Medulla oblongata (tissue), 1 donor: Measurements from ENCODE around the gene RNF224.

Experiments
- DNase-seq: peaks from one replicate; pipeline ENCODE4 v3.0.0-alpha.2; 2015; ENCODE audit errors: extremely low spot score

Gene RNF224

DNA sequence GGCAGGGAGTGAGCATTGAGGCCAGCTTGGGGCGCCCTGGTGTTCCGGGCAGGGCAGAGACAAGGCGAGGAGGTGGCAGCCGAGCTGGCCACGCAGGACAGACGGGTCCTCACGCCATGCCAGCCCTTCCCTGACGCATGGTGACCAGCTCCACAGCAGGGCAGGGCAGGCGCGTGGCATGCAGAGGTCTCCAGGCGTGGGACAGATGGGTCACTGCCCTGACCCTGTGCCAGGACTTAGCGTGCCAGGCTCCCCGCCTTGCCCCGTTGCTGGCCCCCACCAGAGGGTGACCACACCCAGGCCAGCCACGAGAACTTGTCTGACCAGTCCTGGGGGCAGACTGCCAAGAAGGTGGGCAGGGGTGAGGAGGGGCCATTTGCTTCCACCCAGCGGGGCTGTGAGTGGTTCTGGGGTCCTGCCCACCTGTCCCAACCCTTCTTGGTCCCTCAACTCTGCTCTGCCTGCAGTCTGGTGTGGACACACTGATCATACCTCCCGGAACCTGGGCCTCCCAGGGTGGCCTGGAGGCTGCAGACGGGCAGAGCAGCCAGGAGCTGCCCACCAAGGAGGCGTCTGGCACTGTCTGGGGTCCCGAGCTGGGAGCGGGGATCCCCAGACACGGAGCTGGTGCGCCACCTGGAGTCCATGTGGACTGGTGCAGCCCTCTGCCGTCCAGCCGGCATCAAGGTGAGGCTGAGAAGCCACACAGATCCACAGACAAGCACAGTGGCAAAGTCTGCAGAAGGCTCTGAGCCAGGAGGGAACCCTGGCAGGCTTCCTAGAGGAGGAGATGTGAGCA, at the start of gene RNF224:
Gene RNF224, plus strand, starts transcription at position 449 of the 799 bp plus-strand sequence. CDS start 834 bp downstream, outside the sequence.
- peak; percentile 71 for DNase-seq

DNA sequence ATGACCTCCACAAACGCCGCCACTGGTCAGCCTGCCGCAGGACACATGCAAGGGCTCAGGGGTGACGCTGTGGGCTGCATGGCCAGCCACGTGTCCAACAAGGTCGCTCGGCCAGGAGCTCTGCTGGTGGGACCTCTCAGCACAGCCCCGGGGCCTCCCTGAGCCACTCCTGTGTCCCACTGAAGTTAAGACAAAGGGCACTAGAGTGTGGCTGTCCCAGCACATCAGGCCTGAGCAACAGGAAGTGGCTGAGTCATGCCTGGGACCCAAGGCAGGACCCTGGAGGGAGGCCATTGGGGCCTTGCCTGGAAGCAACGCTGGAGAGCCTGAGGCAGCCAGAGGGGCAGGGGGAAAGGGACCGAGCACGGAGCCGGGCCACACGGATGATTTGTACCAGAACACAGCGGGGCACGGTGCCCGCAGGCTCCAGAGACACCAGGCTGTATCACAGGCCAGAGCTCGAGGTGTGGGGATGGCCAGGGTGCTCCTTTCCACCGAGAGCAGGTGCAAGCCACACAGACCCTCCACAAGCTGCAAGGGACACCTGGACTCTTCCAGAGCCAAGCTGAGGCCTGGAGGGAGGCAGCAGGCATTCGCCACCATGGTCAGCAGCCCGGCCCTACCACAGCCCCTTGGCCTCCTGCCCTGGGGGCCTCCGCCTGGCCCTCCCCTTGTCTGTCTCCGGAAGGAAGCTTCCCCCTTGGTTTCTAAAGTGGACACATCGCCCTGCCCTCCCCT, 48.9 kb upstream of the RNF224 start:
- no peak for DNase-seq

DNA sequence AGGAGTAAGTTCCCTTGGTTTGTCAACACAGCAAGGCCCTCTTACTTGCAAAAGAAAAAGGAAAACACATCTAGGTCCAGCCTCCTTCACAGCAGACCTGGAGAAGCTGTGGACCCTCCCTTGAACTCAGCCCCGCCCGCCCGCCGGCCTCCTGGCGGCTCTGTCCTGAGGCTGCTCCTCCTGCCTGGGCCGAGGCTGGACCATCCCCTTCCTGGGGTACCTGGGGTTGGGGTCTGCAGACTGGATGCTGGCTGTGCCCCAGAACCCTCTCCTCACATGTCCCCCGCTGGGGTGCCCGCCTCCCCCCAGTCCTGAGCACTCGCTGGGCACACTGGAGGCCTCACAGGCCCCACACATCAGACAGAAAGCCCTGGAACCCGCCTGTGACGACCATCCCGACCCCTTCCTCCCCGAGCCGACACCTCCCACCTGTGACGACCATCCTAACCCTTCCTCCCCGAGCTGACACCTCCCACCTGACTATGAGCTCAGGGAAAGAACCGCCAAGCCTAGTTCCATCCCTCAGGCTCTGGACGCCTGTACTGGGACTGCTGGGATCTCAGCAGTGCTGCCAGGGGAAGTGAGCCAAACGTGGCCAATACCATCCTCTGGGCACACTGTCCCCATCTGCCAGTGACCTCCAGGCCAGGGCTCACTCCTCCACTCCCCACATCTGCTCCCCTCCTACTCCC, 48.2 kb upstream of the RNF224 start:
- DNase-seq = no peak

DNA sequence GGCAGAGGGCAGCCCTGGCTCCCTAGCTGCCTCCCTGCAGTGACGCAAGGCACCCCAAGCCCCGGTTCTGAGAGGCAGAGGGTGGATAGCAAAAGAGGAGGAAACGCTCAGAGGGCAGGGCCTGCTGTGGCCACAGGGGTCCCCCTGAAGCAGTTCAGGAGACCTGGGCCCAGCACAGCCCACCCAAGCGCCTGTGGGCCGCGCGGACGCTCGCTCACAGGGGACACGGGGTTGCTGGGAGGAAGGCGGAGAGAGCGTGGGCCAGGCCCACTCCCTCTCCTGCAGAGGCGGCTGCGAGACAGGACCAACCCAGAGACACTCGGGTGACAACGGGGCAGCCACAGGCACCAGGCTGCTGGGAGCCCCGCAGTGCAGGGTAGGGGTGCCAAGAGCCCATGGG, 47.5 kb upstream of the RNF224 start:
- no peak for DNase-seq

DNA sequence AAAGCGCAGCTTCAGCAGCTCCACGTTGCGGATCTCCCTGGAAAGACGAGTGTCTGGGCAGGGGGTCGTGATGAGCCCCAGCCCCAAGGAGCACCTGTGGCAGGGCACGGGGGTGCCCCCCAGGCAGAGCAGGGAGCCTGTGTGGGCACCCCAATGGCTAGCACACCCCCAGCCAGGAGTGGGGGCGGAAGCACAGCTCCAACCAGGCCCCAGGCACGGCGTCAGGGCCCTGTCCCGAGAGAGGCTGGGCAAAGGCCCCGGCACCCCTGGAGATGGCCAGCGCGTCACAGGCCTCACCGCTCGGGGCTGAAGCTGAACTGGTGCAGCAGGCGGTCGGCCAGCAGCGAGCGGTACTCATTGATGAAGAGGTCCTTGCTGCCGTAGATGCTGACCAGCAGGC, 46.8 kb upstream of the RNF224 start:
- no peak for DNase-seq

DNA sequence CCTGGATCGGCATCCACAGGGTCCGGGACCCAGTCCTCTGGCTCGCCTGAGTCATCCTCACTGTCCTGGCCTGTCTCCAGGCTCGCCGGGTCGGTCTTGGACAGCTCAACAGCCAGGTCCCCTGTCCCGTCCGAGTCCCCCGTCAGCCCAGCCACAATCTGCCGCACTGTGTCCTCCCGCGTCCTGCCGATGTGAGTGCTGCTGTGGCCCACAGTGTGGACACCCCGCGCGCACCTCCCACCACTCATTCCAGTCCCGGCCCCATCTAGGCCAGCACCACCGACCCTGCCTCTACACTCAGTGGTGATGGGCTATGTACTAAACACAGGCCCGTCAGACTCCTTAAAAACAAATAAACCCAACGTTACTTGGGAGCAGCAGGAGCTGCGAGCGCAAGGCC, 45.6 kb upstream of the RNF224 start:
- no peak for DNase-seq

DNA sequence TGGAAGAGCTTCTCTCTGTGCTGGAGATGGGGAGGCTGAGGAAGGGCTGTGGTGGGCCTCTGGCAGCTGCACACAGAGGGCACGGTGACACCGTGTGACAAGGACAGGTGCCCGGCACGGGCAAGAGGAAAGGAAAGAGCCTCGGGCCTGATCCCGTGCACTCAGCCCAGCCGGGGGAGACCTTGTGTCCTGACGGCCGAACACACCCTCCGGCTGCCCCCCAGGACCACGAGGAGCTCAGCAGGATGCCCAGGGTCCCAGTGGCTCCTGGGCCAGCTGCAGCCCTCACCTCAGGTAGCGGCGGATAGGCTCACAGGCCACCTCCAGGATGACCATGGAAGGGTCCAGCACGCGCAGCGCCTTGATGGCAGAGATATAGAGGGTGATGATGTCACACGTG, 44.5 kb upstream of the RNF224 start:
- no peak for DNase-seq

DNA sequence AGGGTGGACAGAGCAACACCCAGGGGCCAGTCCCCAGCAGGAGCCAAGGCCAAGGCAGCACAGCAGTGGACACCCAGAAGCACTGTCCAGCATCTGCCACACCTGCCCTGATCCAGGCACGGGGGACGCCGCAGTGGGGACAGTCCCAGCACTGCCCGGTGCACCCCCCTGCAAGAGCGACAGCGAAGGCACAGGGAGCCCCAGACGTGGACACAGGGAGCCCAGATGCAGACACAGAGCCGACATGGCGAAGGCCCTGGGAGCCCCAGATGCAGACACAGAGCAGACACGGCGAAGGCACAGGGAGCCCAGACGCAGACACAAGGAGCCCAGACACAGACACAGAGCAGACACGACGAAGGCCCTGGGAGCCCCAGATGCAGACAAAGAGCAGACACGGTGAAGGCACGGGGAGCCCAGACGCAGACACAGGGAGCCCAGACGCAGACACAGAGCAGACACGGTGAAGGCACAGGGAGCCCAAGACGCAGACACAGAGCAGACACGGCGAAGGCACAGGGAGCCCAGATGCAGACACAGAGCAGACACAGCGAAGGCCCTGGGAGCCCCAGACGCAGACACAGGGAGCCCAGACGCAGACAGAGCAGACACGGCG, 43.2 kb upstream of the RNF224 start:
- no peak for DNase-seq

DNA sequence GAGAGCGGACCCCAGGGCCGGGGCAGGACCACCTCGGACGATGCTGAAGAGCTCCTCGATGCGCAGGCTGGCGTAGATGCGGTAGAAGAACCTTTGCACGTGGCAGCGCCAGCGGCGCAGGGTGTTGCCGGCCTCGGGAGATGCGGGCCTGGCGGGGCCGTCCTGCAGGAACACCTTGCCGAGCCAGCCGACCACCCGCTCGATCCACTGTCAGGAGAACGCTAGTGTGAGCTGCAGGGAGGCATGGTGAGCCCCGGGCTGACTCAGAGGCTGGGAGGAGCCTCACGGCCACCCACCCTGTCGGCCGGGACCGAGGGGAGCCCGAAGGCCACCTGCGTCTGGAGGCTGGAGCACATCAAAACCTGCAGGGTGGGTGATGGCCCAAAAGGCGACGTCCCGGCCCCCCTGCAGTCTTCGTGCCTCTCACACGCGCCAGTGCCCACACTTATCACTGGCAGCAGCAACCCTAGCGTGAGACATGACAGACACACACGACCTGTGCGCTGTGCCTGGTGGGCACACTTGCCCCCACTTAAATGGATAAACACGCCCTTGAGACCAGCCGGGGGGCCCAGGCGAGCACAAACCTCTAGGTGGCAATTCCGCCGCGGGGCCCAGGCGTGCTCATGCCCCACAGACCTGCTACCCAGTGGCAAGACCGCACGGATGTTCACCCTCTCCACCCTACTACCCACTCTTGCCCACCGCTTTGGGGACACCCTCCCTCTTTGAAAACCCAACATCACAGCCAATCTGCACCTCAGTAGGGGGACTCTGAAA, 42.2 kb upstream of the RNF224 start:
- no peak for DNase-seq

DNA sequence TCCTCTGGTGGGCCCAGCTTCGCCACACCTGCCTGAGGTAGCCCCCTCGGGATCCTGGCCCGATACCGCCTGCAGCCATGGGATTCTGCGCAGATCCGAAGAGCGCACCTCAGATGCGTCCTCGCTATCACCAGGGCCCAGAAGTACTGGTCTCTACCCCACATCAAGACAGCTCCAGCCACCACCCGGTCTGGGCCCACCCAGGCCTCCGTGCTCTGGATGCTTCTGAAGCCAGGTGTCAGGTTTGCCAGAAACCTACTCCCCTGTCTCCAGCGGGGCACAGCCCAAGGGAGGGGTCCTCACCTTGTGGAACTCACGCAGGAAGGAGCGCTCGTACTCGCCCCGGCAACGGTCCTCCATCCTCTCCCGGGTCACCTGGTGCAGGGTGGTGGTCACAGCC, 41.4 kb upstream of the RNF224 start:
- no peak for DNase-seq

DNA sequence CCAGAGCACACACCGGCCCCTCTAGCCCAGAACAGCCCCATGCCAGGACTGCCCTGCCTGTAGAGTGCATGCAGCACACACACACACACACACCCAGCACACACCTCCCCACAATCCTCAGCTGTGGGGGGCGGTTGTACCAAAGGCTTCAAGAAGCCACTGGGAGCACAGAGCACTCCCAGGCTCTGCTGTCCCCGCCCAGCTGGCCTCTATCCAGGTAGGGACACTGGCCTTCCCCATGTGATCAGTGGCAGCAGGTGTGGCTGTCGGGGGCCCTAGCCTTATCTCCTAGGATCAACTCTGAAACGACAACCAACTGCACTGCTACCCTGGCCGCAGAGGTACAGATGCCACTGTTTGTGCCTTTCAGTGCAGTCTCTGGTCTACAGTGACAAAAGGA, 40.9 kb upstream of the RNF224 start:
- no peak for DNase-seq

DNA sequence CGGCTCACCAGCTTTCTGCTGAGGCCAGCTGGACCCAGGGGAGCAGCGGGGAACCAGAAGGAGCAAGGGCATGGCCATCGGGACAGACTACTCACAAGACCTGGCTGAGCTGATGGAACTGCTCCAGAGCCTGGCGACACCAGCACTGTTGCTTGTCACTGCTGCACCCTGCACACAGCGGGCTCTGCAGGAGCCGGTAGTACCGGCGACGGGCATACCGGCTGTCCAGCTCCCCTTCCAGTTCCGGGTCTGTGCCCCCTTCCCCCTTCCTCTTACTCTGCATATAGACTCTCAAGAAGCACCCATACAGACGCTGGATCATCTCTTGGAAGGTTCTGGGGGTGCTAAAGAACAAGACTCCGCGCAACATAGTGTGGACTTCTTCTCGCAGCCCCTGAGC, 39.9 kb upstream of the RNF224 start:
- no peak for DNase-seq

DNA sequence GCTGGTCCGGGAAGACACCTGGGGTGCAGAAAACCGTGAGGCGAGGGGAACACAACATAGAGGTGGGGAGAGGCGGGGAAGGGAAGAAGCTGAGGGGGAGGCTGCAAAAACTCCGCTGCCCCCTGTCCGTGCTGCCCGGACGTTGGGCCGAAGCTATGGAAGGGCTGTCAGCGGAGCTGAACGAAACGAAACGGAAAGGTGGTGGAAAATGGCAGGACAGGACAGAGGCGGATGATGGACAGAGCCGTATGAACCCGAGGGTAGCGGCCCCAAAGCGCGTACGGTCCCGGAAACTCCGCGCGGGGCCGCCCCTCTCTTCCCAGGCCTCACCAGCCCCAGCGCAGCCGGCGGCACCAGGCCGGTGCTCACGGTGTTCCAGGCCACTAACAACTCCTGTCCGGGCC, 39.2 kb upstream of the RNF224 start:
- no peak for DNase-seq

DNA sequence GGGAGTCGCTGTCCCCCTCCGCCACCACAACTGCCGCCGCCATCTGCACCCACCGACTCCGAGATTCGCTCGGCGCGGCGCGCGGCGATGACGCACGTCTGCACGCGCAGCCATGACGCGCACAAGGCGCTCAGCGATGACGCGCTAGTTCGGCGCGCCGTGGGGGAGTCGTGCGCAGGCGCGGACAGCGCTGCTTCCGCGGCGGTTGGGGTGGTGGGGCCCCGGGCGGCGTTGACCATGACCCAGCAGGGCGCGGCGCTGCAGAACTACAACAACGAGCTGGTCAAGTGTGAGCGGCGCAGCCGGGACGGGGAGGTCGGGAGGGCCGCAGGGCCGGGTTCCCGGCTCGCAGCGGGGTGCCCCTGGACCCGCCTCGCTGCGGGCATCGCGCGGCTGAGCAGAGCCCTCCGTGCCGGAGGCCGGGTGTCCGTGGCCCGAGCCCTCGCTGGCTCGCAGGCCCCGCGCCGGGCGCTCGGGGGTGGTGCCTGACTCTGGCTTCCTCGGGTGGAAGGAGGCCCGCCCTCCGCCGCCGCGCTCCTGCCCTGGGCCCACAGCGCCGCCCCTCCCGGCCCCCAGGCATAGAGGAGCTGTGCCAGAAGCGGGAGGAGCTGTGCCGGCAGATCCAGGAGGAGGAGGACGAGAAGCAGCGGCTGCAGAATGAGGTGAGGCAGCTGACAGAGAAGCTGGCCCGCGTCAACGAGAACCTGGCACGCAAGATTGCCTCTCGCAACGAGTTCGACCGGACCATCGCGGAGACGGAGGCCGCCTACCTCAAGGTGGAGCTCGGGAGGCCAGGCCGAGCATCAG, 38.6 kb upstream of the RNF224 start, which contains the start of the genes ANAPC2 and SSNA1:
Gene ANAPC2, minus strand, starts transcription at position 71 of the 807 bp plus-strand sequence. Its CDS starts 28 bp downstream, at position 43.
Gene SSNA1, plus strand, starts transcription at position 187 of the 807 bp plus-strand sequence. Its CDS starts 51 bp downstream, at position 238.
- DNase-seq = peak; percentile 96

DNA sequence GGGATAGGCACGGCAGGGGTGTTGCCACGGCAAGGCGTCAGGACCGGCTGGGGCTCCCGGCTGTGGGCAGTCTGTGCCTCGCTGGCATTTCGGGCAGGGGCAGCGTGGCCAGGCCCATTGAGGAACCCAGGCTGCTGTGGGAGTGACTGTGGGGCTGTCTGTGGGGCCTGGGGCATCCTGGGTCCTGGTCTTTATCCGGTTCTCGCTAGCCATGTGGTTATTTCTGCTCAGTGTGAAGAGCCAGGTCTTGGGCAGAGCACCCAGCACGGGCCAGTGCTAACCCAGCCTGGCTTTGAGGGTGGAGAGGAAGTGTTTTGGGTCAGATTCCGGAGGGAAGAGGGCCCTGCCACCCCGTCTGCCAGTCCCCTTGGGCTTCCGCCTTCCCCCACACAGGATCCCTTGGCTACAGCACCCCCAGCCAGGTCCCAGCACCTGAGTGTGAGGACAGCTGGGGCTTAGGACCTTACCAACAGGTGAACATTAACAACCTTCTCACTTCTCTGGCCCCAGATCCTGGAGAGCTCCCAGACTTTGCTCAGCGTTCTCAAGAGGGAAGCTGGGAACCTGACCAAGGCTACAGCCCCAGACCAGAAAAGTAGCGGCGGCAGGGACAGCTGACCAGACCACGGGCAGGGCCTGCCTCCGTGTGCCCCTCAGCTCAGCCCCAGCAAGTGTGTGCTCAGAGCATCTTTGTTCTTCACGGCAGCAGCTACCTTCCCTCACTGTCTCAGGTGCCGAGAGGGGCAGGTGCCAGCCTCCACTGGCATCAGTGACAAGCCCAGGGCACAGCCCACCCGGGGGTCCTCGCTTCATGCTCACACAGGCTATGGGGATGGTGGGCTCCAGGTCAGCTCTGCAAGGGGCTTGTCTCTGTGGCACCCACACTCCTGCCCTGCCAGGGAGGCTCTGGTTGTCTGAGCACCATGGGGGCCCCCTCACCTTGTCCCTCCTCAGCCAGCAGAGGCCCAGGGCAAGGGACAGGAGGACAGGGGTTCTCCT, 37.7 kb upstream of the RNF224 start:
- no peak for DNase-seq

DNA sequence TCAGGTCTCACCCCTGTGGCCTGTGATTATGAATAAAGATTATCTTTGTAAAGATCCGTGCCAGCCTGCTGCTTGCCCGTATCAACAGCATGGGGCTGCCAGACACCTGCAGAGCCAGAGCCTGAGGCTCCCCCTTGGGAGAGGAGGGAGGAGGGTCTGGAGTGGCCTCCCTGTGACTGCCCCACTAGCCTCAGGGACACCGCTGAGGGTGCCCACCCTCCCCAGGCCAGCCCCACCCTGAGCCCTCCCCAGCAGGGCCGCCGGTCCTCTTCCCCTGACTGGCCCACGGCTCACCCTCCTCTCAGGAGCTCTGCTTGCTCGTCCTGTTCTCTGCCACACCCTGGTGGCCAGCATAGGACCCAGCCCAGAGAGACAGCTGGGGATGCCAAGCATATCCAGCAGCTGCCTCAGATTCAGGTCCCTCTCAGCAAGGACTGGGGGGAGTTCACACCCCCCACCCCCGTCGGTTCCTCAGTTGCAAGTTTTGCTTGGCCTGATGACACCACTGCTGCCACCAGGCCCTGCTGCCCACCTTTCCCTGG, 36.9 kb upstream of the RNF224 start:
- DNase-seq = no peak

DNA sequence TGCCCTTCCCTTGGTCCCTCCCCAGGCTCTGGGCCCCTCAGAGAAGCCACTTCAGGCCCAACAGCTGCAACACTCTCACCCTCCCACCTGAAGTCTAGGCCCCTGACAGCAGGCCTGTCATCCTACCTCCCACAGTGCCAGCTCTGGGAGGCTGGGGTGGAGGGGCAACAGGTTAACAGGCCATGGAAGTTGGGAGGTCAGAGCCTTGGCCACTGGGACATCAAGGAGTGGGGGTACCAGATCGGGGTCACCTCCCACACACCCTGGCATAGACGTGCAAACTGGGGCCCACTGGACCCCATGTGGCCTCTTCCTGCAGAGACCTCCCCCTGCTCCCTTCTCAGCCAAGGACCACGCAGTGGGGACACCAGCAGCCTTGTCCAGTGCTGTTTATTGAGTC, 36.1 kb upstream of the RNF224 start:
- DNase-seq = no peak

DNA sequence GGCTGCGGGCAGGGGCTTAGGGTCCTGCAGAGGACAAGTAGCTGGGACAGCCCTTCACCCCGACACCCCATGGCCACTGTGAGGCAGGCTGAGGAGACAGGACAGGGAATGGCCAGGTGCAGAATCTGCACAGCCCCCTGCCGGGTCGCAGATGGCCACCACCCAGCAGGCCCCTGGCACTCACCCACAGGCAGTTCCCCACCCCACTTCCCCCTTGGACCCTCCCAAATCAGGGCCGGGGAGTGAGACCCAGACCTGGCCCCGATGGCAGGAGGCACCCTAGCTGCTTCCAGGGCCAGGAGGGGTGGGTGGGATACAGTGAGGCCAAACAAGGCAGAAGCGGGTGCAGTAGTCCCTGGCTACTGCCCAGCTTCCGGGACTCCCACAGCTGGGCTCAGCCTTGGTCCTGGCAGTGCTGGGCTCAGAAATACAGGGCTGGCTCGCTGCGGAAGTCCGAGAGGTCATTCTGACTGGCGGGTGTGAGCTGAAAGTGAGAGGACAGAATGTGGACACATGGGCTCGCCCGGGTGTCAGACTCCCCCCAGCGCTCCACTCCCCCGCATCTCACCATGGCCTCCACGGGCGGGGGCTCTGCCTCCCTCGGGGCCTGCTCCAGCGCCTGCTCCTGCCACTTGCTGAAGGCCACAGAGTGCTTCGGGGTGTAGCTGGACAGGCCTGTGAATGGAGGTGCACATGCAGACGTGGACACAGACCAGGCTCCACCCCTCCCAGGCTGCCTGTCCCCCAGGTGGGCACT, 35.4 kb upstream of the RNF224 start:
- DNase-seq = peak; percentile 68
